HG02943 (cell line): ENCODE results near the gene RBMS1.
A peak's percentile ranks its signal among the peaks of the same experiment; 100 is the strongest.
"Not testable (repeated sequence)": the region's sequence is repeated elsewhere in the genome, so short reads cannot be mapped to it uniquely, and the experiment has no call there.

Source experiments
- ATAC-seq: cut with Tn5 transposase; IDR thresholded peaks from one replicate; pipeline ENCODE4 v1.9.1; 2021; ENCODE audit warnings: mild to moderate bottlenecking, low read depth, moderate library complexity; ENCODE audit not compliant: unreplicated experiment

Gene RBMS1

GRCh38 chr2:160442603-160443002 lies 51.0 kb downstream of the RBMS1 start:
- no peak for ATAC-seq

GRCh38 chr2:160440888-160441287 lies 52.7 kb downstream of the RBMS1 start:
- no peak for ATAC-seq

GRCh38 chr2:160439038-160439437 lies 54.6 kb downstream of the RBMS1 start:
- ATAC-seq: not testable (repeated sequence)

DNA sequence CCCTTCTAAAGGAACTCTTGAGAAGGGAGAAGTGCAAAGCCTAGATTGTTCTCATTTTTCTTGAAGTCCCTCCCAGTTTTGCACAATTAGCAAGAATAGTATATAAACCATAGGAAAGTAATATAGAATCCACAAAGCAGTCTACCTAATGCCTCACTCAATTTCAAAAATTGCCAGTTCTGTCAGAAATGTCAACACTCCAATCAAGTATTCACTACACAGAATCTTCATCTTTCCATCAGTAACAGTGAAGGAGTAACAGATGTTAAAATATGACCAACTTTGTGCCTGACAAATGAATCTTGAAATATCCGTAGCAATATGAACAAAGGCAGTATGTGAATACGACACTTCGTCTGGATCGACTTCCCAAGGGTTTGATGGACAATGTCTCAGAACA lies 56.3 kb downstream of the RBMS1 start:
- ATAC-seq: no peak

- ATAC-seq: no peak
Measured at GRCh38 chr2:160434254-160434948, 59.2 kb downstream of the RBMS1 start.

GRCh38 chr2:160433466-160434140 lies 60.0 kb downstream of the RBMS1 start:
- no peak for ATAC-seq

DNA sequence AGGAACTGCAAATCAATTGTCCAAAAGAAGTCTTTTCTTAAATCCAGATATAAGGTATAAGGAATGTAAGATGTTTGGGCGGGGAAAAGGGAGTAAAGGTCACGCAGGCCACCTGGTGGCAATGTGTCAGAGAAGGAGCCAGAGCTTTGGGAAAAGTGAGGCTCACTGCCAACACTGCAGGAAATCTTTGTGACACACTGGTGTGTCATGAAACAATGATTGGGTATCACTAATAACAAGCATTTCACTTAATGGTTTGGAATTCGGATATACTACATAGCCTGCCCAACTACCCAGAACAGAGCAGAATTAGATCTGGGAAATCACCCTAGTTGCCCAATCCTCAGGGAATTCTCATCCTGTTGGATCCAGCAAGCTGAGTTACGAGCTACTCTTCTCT lies 61.0 kb downstream of the RBMS1 start:
- no peak for ATAC-seq

DNA sequence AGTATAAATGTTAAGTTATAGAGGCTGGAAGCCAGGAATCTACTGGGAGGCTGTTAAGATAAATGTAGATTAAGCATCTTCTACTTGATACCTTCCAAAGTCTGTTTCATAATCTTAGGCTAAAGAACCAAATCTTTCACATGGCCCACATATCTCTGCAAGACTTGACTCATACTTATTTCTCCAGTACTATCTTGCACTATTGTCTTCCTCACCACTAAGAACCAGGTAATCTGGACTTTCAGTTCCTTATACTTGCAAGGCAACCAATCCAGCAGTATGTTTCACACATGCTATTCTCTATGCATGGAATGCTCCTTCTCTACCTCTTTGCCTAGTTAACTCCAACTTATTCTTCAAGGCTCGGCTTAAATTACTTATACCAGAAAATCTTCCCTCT lies 62.2 kb downstream of the RBMS1 start:
- no peak for ATAC-seq

DNA sequence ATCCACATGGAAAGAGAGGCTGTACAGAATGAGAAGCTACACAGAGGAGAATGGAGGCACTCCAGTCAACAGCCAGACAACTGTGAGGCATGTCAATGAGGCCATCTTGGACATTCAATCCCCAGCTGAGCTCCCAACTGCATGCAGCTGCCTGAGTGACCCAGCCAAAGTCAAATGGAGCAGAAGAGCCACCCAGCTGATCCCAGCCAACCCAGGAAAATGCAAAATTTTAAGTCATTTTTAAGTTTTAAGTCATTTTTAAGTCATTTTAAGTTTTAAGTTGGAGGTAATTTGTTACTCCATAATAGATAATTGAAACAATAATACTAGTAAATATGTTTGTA lies 63.6 kb downstream of the RBMS1 start:
- no peak for ATAC-seq

GRCh38 chr2:160429248-160430000 lies 64.2 kb downstream of the RBMS1 start:
- ATAC-seq: no peak

- no peak for ATAC-seq
Measured at GRCh38 chr2:160428405-160428763, 65.2 kb downstream of the RBMS1 start.

GRCh38 chr2:160427629-160428404 lies 65.8 kb downstream of the RBMS1 start:
- peak; percentile 74 for ATAC-seq

DNA sequence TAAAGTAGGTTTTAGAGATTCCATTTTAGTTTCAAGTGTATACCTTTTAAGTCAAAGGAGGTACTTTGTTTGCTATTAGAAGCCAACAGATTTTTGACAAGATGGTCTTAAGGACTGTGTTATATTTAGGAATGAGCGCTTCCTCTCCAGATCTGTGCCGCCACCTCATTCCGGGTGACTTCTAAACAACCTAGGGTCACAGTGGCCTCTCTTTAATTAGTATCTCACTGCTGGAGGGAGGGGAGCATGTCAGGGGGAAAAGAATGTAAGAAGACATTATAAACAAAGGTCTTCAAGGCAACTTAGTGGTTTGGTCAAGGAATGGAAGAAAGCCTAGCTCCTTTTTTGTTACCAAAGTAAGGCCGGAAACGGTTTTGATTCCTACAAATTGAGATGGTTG lies 67.0 kb downstream of the RBMS1 start:
- no peak for ATAC-seq

GRCh38 chr2:160425434-160426151 lies 68.0 kb downstream of the RBMS1 start:
- no peak for ATAC-seq

GRCh38 chr2:160423126-160423525 lies 70.5 kb downstream of the RBMS1 start:
- ATAC-seq: no peak

DNA sequence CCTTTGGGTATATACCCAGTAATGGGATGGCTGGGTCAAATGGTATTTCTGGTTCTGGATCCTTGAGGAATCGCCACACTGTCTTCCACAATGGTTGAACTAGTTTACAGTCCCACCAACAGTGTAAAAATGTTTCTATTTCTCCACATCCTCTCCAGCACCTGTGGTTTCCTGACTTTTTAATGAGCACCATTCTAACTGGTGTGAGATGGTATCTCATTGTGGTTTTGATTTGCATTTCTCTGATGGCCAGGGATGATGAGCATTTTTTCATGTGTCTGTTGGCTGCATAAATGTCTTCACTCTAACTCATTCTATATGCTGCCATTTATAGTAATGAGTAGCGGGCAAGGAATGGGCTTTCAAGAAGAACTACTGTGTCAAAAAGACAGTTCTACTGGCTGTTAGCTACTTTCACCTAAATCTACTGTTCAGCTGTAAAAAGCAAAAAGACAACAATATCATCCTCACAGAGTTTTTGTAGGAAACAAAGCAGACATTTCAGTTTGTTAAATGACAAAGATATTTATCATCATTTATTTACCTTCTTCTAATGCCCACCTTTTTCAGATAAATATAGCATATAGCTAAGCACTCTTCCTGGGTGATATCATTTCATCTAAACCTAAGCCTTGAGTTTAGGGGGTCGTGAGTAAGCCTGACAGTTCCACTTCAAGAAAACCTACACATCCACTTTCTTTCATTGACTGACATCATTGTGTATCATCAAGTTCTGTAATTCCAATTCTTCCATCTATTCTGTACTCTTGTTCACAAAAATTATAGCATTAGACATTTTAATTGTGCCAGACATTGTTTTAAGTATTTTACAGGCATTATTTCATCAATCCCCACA lies 71.7 kb downstream of the RBMS1 start:
- ATAC-seq: not testable (repeated sequence)

DNA sequence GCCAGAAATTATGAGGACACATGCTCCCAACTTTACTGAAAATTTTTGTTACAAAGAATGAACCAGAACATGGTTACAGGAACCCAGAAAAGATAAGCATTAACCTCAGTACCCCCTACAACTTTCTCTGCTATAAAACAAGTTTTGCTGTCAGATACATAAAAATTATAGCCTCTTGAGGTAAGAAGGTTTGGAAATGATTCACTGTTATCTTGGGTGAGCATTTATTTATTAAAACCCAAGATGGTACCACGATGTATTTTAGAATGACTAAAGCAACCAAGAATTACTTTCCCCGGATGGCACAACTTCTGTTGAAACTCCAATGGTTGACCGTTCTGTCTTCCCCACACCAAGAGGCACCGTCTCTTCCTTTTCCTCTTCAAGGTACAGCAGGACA lies 72.9 kb downstream of the RBMS1 start:
- no peak for ATAC-seq

- ATAC-seq: no peak
Measured at GRCh38 chr2:160419776-160420505, 73.7 kb downstream of the RBMS1 start.

- no peak for ATAC-seq
Measured at GRCh38 chr2:160418853-160419252, 74.8 kb downstream of the RBMS1 start.
